Measurements from ENCODE around the gene LRP5. TPM values are rescaled to one million over a fixed set of nuclear protein-coding genes. Genes with fewer than 3 reads are reported as not detected.

The LRP5 gene
- 100 to 1,000 TPM in 1 of 2 donors, 10 to 100 TPM in 1; 81.0 to 110 TPM for total RNA-seq

DNA sequence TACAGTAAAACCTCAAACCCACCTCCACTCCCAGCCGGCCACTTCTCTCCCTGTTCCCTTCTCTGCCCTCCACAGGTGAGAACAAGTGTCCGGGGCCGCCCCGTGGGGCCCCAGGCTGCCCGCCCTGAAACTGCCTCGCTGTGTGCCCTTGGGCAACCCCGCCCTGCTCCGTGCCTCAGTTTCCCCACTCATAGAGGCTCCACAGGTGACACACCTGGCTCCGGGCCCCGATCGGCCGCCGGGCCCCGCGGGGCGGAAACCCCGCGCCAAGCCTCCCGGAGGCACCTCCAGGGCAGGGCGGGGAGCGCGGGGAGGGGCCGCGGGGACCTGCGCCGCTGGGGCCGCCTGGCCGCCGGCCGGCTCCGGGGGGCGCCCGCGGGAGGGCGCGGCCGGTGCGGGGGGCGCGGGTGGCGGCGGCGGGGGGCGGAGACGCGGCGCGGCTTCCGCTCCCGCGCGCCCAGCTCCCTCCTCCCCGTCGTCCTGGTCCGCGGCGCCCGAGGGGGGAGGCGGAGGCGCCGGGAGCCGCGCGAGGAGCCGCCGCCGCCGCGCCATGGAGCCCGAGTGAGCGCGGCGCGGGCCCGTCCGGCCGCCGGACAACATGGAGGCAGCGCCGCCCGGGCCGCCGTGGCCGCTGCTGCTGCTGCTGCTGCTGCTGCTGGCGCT, at the start of gene LRP5:
Gene LRP5 (plus strand): TSS at position 475 of the 663 bp plus-strand sequence. CDS start 124 bp downstream, at position 599.
- Histone ChIP-seq H3K27me3 (no peaks in the 10 kb centered on the region), H3K4me3 (peak within 1 kb of the TSS; percentile 67), H3K36me3 (no peaks in the 10 kb centered on the region), H3K27ac (peak within 1 kb of the TSS; percentile 71), H3K4me1 (peaks cover 18% of the 10 kb centered on the region), H3K9me3 (no peaks in the 10 kb centered on the region), H3K9ac (ENCODE audit: low read depth in 2 of 2, low read length in 2 of 2) (peak within 1 kb of the TSS; percentile 95 to 96)
- TF ChIP-seq, protein P1, sequence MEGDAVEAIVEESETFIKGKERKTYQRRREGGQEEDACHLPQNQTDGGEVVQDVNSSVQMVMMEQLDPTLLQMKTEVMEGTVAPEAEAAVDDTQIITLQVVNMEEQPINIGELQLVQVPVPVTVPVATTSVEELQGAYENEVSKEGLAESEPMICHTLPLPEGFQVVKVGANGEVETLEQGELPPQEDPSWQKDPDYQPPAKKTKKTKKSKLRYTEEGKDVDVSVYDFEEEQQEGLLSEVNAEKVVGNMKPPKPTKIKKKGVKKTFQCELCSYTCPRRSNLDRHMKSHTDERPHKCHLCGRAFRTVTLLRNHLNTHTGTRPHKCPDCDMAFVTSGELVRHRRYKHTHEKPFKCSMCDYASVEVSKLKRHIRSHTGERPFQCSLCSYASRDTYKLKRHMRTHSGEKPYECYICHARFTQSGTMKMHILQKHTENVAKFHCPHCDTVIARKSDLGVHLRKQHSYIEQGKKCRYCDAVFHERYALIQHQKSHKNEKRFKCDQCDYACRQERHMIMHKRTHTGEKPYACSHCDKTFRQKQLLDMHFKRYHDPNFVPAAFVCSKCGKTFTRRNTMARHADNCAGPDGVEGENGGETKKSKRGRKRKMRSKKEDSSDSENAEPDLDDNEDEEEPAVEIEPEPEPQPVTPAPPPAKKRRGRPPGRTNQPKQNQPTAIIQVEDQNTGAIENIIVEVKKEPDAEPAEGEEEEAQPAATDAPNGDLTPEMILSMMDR (IDR thresholded peaks at IDR 0.05), result no peak
- intact Hi-C loops (cut with DNase I), result loop anchor here (10.0 kb wide), 1 partner anchor 73 kb away; no protein-coding TSS in a partner anchor
- DNase-seq, result no peak

GRCh38 chr11:68263444-68264035, 48.9 kb upstream of the LRP5 start:
- H3K27ac ChIP-seq, result no peak overlapping the region
- TF ChIP-seq, protein P1 (IDR thresholded peaks at IDR 0.05), result no peak
- H3K9ac ChIP-seq (ENCODE audit: low read depth in 2 of 2, low read length in 2 of 2), result no peak overlapping the region
- H3K4me1 ChIP-seq, result no peaks in the 10 kb centered on the region
- DNase-seq, result no peak
- no peaks in the 10 kb centered on the region for H3K27me3 ChIP-seq
- no peaks in the 10 kb centered on the region for H3K9me3 ChIP-seq
- H3K4me3 ChIP-seq, result no peak overlapping the region
- intact Hi-C loops (cut with DNase I), result no loop called here
- no peaks in the 10 kb centered on the region for H3K36me3 ChIP-seq

- Histone ChIP-seq H3K9ac (ENCODE audit: low read depth in 2 of 2, low read length in 2 of 2) (no peak overlapping the region), H3K9me3 (no peaks in the 10 kb centered on the region), H3K27me3 (no peaks in the 10 kb centered on the region), H3K36me3 (no peaks in the 10 kb centered on the region), H3K4me3 (no peak overlapping the region), H3K4me1 (no peaks in the 10 kb centered on the region), H3K27ac (no peak overlapping the region)
- intact Hi-C loops (cut with DNase I), result no loop called here
- TF ChIP-seq, protein P1 (IDR thresholded peaks at IDR 0.05), result no peak
- DNase-seq, result no peak
Measured at GRCh38 chr11:68264244-68264643, 48.1 kb upstream of the LRP5 start.

- DNase-seq, result no peak
- TF ChIP-seq, protein P1 (IDR thresholded peaks at IDR 0.05), result no peak
- no peaks in the 10 kb centered on the region for H3K36me3 ChIP-seq
- intact Hi-C loops (cut with DNase I), result no loop called here
- no peak overlapping the region for H3K9ac ChIP-seq (ENCODE audit: low read depth in 2 of 2, low read length in 2 of 2)
- H3K4me1 ChIP-seq, result peaks cover 2% of the 10 kb centered on the region
- H3K9me3 ChIP-seq, result no peaks in the 10 kb centered on the region
- no peak overlapping the region for H3K27ac ChIP-seq
- H3K4me3 ChIP-seq, result no peak overlapping the region
- H3K27me3 ChIP-seq, result no peaks in the 10 kb centered on the region
Measured at GRCh38 chr11:68264741-68265540, 47.5 kb upstream of the LRP5 start.

DNA sequence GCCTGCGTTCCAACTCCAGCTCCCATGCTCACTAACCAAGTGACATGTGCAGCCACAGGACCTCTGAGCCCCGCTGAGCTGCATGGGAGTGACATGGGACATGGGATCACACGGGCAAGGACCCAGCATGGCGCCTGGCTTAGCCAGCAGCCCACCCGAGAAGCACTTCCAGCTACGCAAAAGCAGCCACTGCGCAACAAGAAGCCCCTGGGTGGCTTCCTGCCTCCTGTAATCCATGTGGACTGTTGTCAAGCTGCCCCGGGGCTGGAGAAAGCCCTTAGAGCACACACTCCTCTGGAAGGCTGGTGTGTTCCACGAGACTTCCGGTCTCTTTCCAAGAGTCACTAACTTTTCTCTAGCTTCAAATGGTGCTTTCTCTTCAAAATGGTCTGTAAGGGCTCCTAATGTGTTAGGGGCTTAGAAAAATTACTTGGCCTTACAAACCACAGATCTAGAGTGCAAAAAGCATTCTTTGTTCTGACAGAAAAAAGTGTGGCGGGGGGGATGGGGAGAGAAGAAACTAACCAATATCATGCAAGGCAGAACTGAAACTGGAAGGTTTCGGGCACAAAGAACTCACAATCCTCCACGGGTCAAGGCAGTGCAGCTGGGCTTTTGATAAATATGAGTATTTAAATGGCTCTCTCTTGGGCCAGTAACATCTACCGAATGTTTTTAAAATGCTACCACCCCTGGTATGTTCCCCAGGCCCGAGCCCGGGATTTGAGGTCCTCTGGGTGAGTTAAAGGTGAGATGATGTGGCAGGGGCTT, 46.1 kb upstream of the LRP5 start:
- no peak overlapping the region for H3K9ac ChIP-seq (ENCODE audit: low read depth in 2 of 2, low read length in 2 of 2)
- no peaks in the 10 kb centered on the region for H3K36me3 ChIP-seq
- DNase-seq, result no peak
- intact Hi-C loops (cut with DNase I), result no loop called here
- peaks cover 8% of the 10 kb centered on the region for H3K4me1 ChIP-seq
- no peaks in the 10 kb centered on the region for H3K27me3 ChIP-seq
- H3K9me3 ChIP-seq, result no peaks in the 10 kb centered on the region
- H3K27ac ChIP-seq, result no peak overlapping the region
- TF ChIP-seq, protein P1 (IDR thresholded peaks at IDR 0.05), result no peak
- H3K4me3 ChIP-seq, result no peak overlapping the region

All from colonic mucosa (tissue), 4 donors.